Tibial artery (tissue), 4 donors: ENCODE data around the gene BICC1.

Experiments used
- DNase-seq, 2 donors: peaks; one replicate each; pipeline ENCODE4 v3.0.0-alpha.2; 2019
- H3K27ac ChIP-seq, 2 donors: fragments of 200-600 bp; sonication (generic) in 1 of 2; 1 replicate in 1 of 2; 2 replicates in 1 of 2; pipeline ENCODE4 v1.5.1; 2018 to 2019; ENCODE audit warnings: mild to moderate bottlenecking in 1 of 2
- H3K27me3 ChIP-seq, 2 donors: fragments of 200-600 bp; sonication (generic) in 1 of 2; one replicate each; pipeline versions ENCODE4 v1.5.1 to v1.6.0; 2016 to 2019
- H3K36me3 ChIP-seq, 3 donors: fragments of 200-600 bp; sonication (generic) in 2 of 3; one replicate each; pipeline ENCODE4 v1.5.1; 2016 to 2019; ENCODE audit warnings: mild to moderate bottlenecking in 2 of 3
- H3K4me1 ChIP-seq, 4 donors: fragments of 200-600 bp; sonication (generic) in 2 of 4; 1 replicate in 3 of 4; 2 replicates in 1 of 4; pipeline ENCODE4 v1.5.1; 2016 to 2019
- H3K4me3 ChIP-seq, 2 donors: fragments of 200-600 bp; sonication (generic) in 1 of 2; 1 replicate in 1 of 2; 2 replicates in 1 of 2; pipeline ENCODE4 v1.5.1; 2018 to 2019; ENCODE audit warnings: mild to moderate bottlenecking in 2 of 2
- H3K9me3 ChIP-seq, 3 donors: fragments of 200-600 bp; sonication (generic) in 1 of 3; one replicate each; pipeline ENCODE4 v1.5.1; 2016 to 2019
- CTCF ChIP-seq, 2 experiments: fragments of 200-600 bp in 1 of 2; fragments of 450-650 bp in 1 of 2; IDR thresholded peaks; one replicate each; pipeline ENCODE4 v1.5.1; 2017 to 2019; ENCODE audit warnings: antibody characterized with exemption in 2 of 2, mild to moderate bottlenecking in 1 of 2, moderate library complexity in 1 of 2
- intact Hi-C: fragments of 100-400 bp; cut with DNase I; formaldehyde crosslinking; loops from one replicate; pipeline ENCODE4 v1.15.0; 2023; ENCODE audit warnings: low total_unique reads

The BICC1 gene

GRCh38 chr10:58638388-58638787 lies 125.7 kb downstream of the BICC1 start:
- Histone ChIP-seq H3K36me3 (no peaks in the 10 kb centered on the region), H3K27ac (no peak overlapping the region), H3K27me3 (no peaks in the 10 kb centered on the region), H3K9me3 (no peaks in the 10 kb centered on the region), H3K4me1 (peaks cover 0 to 18% (median 5%) of the 10 kb centered on the region in 4 donors), H3K4me3 (no peak overlapping the region)
- intact Hi-C loops = no loop called here
- no peak for DNase-seq
- TF ChIP-seq CTCF (IDR thresholded peaks at IDR 0.05) = no peak

DNA sequence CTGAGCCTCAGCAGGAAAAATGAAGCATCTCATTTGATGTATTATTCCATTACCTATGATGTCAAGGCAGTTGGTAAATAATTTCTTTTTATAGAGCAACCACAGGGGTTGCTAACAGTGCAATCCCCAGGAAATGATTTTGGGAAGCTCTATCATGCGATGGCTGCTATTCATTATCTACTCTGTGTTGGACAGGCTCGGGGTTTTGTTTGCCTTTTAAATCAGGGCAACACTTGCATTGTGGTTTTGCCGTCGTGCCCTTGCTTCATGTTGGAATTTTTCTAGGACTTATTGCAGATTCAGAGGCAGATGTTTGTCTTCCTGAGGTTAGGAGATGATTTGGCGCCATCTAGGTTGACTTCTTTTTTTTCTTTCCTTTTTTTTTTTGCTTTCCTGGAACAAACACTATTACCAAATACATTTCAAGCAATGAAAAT lies 128.4 kb downstream of the BICC1 start:
- Histone ChIP-seq H3K4me1 (peaks cover 0 to 18% (median 7%) of the 10 kb centered on the region in 4 donors), H3K4me3 (no peak overlapping the region)
- DNase-seq = no peak

GRCh38 chr10:58641708-58642107 lies 129.0 kb downstream of the BICC1 start:
- H3K4me1 ChIP-seq = peaks cover 0 to 18% (median 5%) of the 10 kb centered on the region in 4 donors
- no peaks in the 10 kb centered on the region for H3K27me3 ChIP-seq
- no peak for DNase-seq
- no peaks in the 10 kb centered on the region for H3K9me3 ChIP-seq
- intact Hi-C loops = no loop called here
- TF ChIP-seq CTCF (IDR thresholded peaks at IDR 0.05) = no peak
- H3K27ac ChIP-seq = no peak overlapping the region
- H3K4me3 ChIP-seq = no peak overlapping the region
- H3K36me3 ChIP-seq = no peaks in the 10 kb centered on the region

More for the DNA sequence above, 128.4 kb downstream of the BICC1 start:
- Histone ChIP-seq H3K27me3 (no peaks in the 10 kb centered on the region), H3K27ac (no peak overlapping the region), H3K36me3 (no peaks in the 10 kb centered on the region), H3K9me3 (no peaks in the 10 kb centered on the region)
- no peak for TF ChIP-seq CTCF (IDR thresholded peaks at IDR 0.05)
- intact Hi-C loops = no loop called here

DNA sequence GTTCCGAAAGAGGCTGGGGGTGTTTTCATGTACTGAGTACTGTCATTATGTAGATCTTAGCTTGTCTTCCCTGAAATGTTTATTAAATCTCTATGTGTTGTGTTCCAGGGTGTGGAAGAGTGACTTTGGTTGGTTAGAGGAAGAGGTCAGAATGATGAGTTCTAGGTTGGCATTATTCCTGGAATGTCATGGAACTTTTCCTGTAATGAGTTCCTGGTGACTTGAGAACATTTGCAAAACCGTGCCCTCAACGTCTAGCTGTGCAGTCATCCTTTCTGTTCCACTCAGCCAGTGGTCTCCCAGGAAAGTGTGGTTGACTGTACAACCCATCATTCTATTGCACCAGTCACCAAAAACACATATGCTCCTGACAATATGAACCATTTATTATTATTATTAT lies 129.6 kb downstream of the BICC1 start:
- peaks cover 0 to 18% (median 5%) of the 10 kb centered on the region in 4 donors for H3K4me1 ChIP-seq
- no peaks in the 10 kb centered on the region for H3K9me3 ChIP-seq
- no peaks in the 10 kb centered on the region for H3K27me3 ChIP-seq
- intact Hi-C loops = no loop called here
- H3K27ac ChIP-seq = no peak overlapping the region
- no peak for DNase-seq
- H3K4me3 ChIP-seq = no peak overlapping the region
- H3K36me3 ChIP-seq = no peaks in the 10 kb centered on the region
- no peak for TF ChIP-seq CTCF (IDR thresholded peaks at IDR 0.05)

DNA sequence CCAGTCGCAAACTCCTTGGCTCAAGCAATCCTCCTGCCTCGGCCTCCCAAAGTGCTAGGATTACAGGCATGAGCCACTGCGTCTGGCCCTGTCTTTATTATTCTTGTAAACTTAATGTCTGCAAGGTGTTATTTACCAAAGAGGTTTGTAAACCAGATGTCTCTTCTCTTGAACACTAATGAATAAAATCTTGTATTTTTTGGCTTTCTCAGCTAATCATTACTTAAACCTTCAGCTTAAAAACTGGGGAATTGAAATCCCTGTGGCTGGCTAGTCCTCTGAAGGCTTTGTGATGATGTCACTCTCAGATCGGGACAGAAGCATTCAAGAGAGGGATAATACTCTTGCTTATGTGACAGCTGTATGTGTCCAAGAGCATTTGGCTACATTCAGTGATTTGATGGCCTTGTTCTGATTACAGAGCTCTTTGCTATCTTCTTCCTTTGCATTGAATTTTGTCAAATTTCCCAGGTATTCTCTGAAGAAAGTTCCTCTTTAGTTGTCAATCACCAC lies 130.3 kb downstream of the BICC1 start:
- H3K4me1 ChIP-seq = peaks cover 0 to 16% (median 7%) of the 10 kb centered on the region in 4 donors
- H3K27ac ChIP-seq = no peak overlapping the region
- no peak for TF ChIP-seq CTCF (IDR thresholded peaks at IDR 0.05)
- intact Hi-C loops = no loop called here
- no peaks in the 10 kb centered on the region for H3K9me3 ChIP-seq
- no peak overlapping the region for H3K4me3 ChIP-seq
- H3K27me3 ChIP-seq = no peaks in the 10 kb centered on the region
- H3K36me3 ChIP-seq = no peaks in the 10 kb centered on the region
- no peak for DNase-seq

GRCh38 chr10:58644311-58644710 lies 131.6 kb downstream of the BICC1 start:
- intact Hi-C loops = no loop called here
- TF ChIP-seq CTCF (IDR thresholded peaks at IDR 0.05) = no peak
- peaks cover 0 to 23% (median 15%) of the 10 kb centered on the region in 4 donors for H3K4me1 ChIP-seq

More at GRCh38 chr10:58644311-58644710, 131.6 kb downstream of the BICC1 start:
- Histone ChIP-seq H3K27ac (no peak overlapping the region), H3K27me3 (no peaks in the 10 kb centered on the region), H3K4me3 (no peak overlapping the region), H3K36me3 (no peaks in the 10 kb centered on the region), H3K9me3 (no peaks in the 10 kb centered on the region)
- DNase-seq = no peak
